OCI-LY7 (cell line): ENCODE results near the gene TRIM39. TPM values are rescaled to one million over a fixed set of nuclear protein-coding genes. Genes with fewer than 3 reads are reported as not detected.
A peak's percentile ranks its signal among the peaks of the same experiment; 100 is the strongest.
"Not testable (repeated sequence)": the region's sequence is repeated elsewhere in the genome, so short reads cannot be mapped to it uniquely, and the experiment has no call there.

ENCODE experiments used
- Bru-seq: library from RNA; stranded (reverse); fragments of 400-500 nt; gene quantifications from one replicate; lab custom pipeline; 2021; lab: Mats Ljungman, UMichigan
- BruChase-seq, 2 experiments: library from RNA; stranded (reverse); fragments of 400-500 nt; gene quantifications; one replicate each; lab custom pipeline; 2021; lab: Mats Ljungman, UMichigan
- BruUV-seq: library from RNA; stranded (reverse); fragments of 400-500 nt; replicated peaks from 2 replicates; lab custom pipeline; 2021; lab: Mats Ljungman, UMichigan
- CTCF ChIA-PET: fragments of 300-600 bp; sonication (Branson Sonifier 250); formaldehyde crosslinking; loops from one replicate; lab custom pipeline; 2022; ENCODE audit warnings: antibody characterized with exemption; ENCODE audit not compliant: unreplicated experiment; lab: Charles Lee
- POLR2A ChIA-PET: fragments of 300-600 bp; sonication (Branson Sonifier 250); formaldehyde crosslinking; loops from one replicate; lab custom pipeline; 2022; ENCODE audit warnings: antibody characterized with exemption; lab: Charles Lee
- DNase-seq: peaks from one replicate; pipeline ENCODE4 v3.0.0-alpha.2; 2015; ENCODE audit warnings: low spot score
- H2AFZ ChIP-seq: fragments of 200-600 bp; sonication (generic), shearing (Covaris generic); 2 replicates; pipeline ENCODE4 v1.6.1; 2014; ENCODE audit warnings: mild to moderate bottlenecking, antibody characterized with exemption, low read length, moderate library complexity
- H3K27ac ChIP-seq: fragments of 200-600 bp; sonication (generic); 2 replicates; pipeline ENCODE4 v1.5.1; 2014; ENCODE audit warnings: mixed run types, low read depth, mild to moderate bottlenecking, moderate library complexity, low read length, inconsistent platforms; ENCODE audit not compliant: poor library complexity, severe bottlenecking
- H3K36me3 ChIP-seq: fragments of 200-600 bp; sonication (generic); 2 replicates; pipeline ENCODE4 v1.6.1; 2014; ENCODE audit warnings: mild to moderate bottlenecking, antibody characterized with exemption, low read length, moderate library complexity, mixed read lengths; ENCODE audit not compliant: insufficient read depth
- H3K4me1 ChIP-seq: fragments of 200-600 bp; sonication (generic); 2 replicates; pipeline ENCODE4 v1.5.1; 2014; ENCODE audit warnings: mild to moderate bottlenecking, low read length; ENCODE audit not compliant: insufficient read depth, poor library complexity, severe bottlenecking
- H3K4me2 ChIP-seq: fragments of 200-600 bp; sonication (generic); 2 replicates; pipeline ENCODE4 v1.6.1; 2014; ENCODE audit warnings: mild to moderate bottlenecking, low read length
- H3K4me3 ChIP-seq: fragments of 200-600 bp; sonication (generic); 2 replicates; pipeline ENCODE4 v1.5.1; 2014; ENCODE audit warnings: mild to moderate bottlenecking, low read depth, low read length; ENCODE audit not compliant: poor library complexity, severe bottlenecking
- H3K79me2 ChIP-seq: fragments of 200-600 bp; sonication (generic); 2 replicates; pipeline ENCODE4 v1.6.1; 2016; ENCODE audit warnings: low read depth, mild to moderate bottlenecking, low read length, moderate library complexity, mixed read lengths; ENCODE audit not compliant: insufficient read depth
- H3K9me2 ChIP-seq: fragments of 200-600 bp; sonication (generic); 2 replicates; pipeline ENCODE4 v1.6.1; 2016; ENCODE audit warnings: mild to moderate bottlenecking, low read length, mixed read lengths; ENCODE audit not compliant: insufficient read depth
- H3K9me3 ChIP-seq: fragments of 200-600 bp; sonication (generic); 2 replicates; pipeline ENCODE4 v1.6.1; 2014; ENCODE audit warnings: mild to moderate bottlenecking, mixed run types, low read length, mixed read lengths
- H4K20me1 ChIP-seq: fragments of 200-600 bp; sonication (generic); 2 replicates; pipeline ENCODE4 v1.6.1; 2014; ENCODE audit warnings: mild to moderate bottlenecking, antibody characterized with exemption, low read length, moderate library complexity, mixed read lengths; ENCODE audit not compliant: insufficient read depth
- EZH2phosphoT487 ChIP-seq: fragments of 200-600 bp; sonication (generic); IDR thresholded peaks from 2 replicates; pipeline ENCODE4 v1.6.1; 2018; ENCODE audit warnings: low read depth, borderline replicate concordance, mild to moderate bottlenecking, mixed run types, antibody characterized with exemption, low read length, moderate library complexity, mixed read lengths
- intact Hi-C: fragments of 100-400 bp; cut with micrococcal nuclease; formaldehyde crosslinking; loops from one replicate; pipeline ENCODE4 v1.10.0; 2022; ENCODE audit not compliant: unreplicated experiment
- long read RNA-seq: library from polyadenylated mRNA; stranded (forward); transcript quantifications from one replicate; pipeline ENCODE4 v2.0.0, GENCODE V29; 2022
- total RNA-seq, 2 experiments: library from RNA; depleted of rRNA in 1 of 2; stranded (reverse); fragments of >200 nt in 1 of 2; shearing (Covaris generic) in 1 of 2; gene quantifications; 2 replicates each; pipeline ENCODE4 v1.2.3, GENCODE V29; 2014 to 2022
- TF ChIP-seq, protein P1 (sequence below): fragments of 200-600 bp; sonication (generic); conservative IDR thresholded peaks from 2 replicates; pipeline ENCODE4 v1.5.1; 2014; ENCODE audit warnings: mild to moderate bottlenecking, antibody characterized with exemption, low read length, moderate library complexity, mixed read lengths

The TRIM39 gene
- total RNA-seq (2014; rRNA removed; shearing (Covaris generic)) (10.9 and 11.4 TPM in 2 replicates), total RNA-seq (2022) (13.8 and 17.0 TPM in 2 replicates), Bru-seq, nascent RNA (percentile 70 among the genes with signal in this experiment), BruChase-seq, experiment 1, labeled RNA remaining after a 6-hour chase (percentile 70 among the genes with signal in this experiment), BruChase-seq, experiment 2, labeled RNA remaining after a 2-hour chase (percentile 83 among the genes with signal in this experiment)
- long read RNA-seq, transcript TRIM39-205 (8 exons, 3,249 nt) = major isoform, 12 of 31 reads
- long read RNA-seq, partial matches to known transcripts = 6 of 31 reads
- long read RNA-seq, other reads (novel, unspliced or antisense) = 10 of 31 reads

DNA sequence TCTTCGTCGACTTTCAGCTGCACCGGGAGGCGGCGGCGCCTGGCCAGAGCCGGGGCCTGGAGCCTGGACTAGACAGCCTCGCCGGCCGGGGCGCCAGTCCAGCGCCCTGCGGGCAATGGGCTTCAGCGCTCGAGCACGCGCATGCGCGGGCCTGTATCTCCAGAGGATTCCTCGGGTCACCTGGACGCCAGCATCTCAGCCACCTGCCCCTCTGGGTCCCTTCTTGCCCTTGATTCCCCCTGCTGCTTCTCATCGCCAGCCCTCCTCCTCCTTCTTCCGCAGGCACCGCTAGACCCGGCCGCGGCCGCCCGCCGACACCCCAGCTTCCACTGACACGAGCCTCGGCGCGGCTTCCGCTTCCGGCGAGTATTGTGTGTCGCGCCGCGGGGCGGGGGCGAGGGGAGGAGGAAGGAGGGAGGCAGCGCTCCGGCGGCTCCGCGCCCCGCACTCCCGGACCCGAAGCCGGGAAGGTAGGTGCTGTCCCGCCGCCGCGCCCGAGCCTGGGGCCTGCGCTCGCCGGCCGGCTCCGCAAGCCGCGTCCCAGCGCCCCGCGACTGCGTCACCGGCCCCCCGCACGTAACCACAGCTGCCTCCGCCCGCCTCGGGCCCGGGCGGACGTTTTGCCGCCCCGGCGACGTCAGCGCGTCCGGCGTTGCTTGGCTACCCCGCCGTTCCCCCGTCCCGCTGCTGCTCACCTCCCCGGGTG is at the start of gene TRIM39:
Gene TRIM39, plus strand, starts transcription at position 402 of the 706 bp plus-strand sequence. CDS start 2,391 bp downstream, outside the sequence.
- Histone ChIP-seq H4K20me1 (peaks cover 29% of the 10 kb centered on the region), H3K27ac (peak within 1 kb of the TSS; percentile 84), H3K9me2 (no peaks in the 10 kb centered on the region), H3K79me2 (peaks cover 55% of the 10 kb centered on the region), H3K4me3 (peak within 1 kb of the TSS; percentile 84), H3K36me3 (peaks cover 33% of the 10 kb centered on the region), H3K4me1 (peaks cover 36% of the 10 kb centered on the region), H3K4me2 (peak within 1 kb of the TSS; percentile 90), H2AFZ (peak within 1 kb of the TSS; percentile 73), H3K9me3 (no peaks in the 10 kb centered on the region)
- peak; percentile 88 for DNase-seq
- intact Hi-C loops = loop anchor here (1.0 to 5.0 kb wide), 2 partner anchors 19 to 114 kb away; partner anchors contain the start of genes RPP21 and TRIM26
- ChIA-PET CTCF (interaction anchor here (0.6 kb wide), 1 partner anchor 9 kb away, joined by 3 read pairs; no protein-coding TSS in a partner anchor), POLR2A (interaction anchor here (0.8 to 1.3 kb wide), 4 partner anchors 9 to 261 kb away, joined by 3 to 7 read pairs (median 4); no protein-coding TSS in a partner anchor)
- no TSS peak for BruUV-seq
- no peak for TF ChIP-seq EZH2phosphoT487
- TF ChIP-seq, protein P1, sequence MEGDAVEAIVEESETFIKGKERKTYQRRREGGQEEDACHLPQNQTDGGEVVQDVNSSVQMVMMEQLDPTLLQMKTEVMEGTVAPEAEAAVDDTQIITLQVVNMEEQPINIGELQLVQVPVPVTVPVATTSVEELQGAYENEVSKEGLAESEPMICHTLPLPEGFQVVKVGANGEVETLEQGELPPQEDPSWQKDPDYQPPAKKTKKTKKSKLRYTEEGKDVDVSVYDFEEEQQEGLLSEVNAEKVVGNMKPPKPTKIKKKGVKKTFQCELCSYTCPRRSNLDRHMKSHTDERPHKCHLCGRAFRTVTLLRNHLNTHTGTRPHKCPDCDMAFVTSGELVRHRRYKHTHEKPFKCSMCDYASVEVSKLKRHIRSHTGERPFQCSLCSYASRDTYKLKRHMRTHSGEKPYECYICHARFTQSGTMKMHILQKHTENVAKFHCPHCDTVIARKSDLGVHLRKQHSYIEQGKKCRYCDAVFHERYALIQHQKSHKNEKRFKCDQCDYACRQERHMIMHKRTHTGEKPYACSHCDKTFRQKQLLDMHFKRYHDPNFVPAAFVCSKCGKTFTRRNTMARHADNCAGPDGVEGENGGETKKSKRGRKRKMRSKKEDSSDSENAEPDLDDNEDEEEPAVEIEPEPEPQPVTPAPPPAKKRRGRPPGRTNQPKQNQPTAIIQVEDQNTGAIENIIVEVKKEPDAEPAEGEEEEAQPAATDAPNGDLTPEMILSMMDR = no peak

DNA sequence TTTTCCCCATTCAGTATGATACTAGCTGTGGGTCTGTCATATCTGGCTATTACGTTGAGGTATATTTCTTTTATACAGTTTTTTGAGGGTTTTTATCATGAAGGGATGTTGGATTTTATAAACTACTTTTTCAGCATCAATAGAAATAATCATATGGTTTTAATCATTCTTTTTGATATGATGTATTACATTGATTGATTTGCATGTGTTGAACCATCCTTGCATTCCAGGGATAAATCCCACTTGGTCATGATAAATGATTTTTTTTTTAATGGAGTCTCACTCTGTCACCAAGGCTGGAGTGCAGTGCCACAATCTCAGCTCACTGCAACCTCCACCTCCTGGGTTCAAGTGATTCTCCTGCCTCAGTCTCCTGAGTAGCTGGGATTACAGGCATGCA is 45.7 kb upstream of the TRIM39 start:
- POLR2A ChIA-PET, H3K4me1 ChIP-seq, BruUV-seq, H3K36me3 ChIP-seq, H3K27ac ChIP-seq, H3K4me2 ChIP-seq, intact Hi-C loops, H3K79me2 ChIP-seq, H4K20me1 ChIP-seq, H3K4me3 ChIP-seq, H3K9me2 ChIP-seq, H2AFZ ChIP-seq: not testable (repeated sequence)
- peaks cover 49% of the 10 kb centered on the region for H3K9me3 ChIP-seq
- peak; percentile 6 for DNase-seq
- CTCF ChIA-PET = interaction anchor here (0.7 kb wide), 1 partner anchor 496 kb away, joined by 3 read pairs; no protein-coding TSS in a partner anchor

DNA sequence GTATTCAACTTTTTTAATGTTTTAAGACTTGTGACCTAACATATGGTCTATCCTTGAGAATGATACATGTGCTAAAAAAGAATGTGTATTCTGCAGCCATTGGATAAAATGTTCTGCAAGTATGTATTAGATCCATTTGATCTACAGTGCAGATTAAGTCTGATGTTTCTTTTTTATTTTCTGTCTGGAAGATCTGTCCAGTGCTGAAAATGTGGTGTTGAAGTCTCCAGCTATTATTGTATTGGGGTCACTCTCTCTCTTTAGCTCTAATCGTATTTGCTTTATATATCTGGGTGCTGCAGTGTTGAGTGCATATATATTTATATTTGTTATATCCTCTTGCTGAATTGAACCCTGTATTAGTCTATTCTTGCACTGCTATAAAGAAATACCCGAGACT is 44.2 kb upstream of the TRIM39 start:
- BruUV-seq = no TSS peak
- TF ChIP-seq, protein P1 = no peak
- no peak for TF ChIP-seq EZH2phosphoT487
- CTCF ChIA-PET = no interaction called here
- no peak for DNase-seq
- Histone ChIP-seq H3K4me1 (no peaks in the 10 kb centered on the region), H3K79me2 (no peaks in the 10 kb centered on the region), H3K4me2 (no peak overlapping the region), H4K20me1 (no peaks in the 10 kb centered on the region), H2AFZ (no peak overlapping the region), H3K36me3 (no peaks in the 10 kb centered on the region), H3K9me2 (no peaks in the 10 kb centered on the region), H3K4me3 (no peak overlapping the region), H3K27ac (no peak overlapping the region), H3K9me3 (peaks cover 55% of the 10 kb centered on the region)
- intact Hi-C loops = no loop called here
- POLR2A ChIA-PET = no interaction called here
